ENCODE results near the gene GOPC.

GRCh38 chr6:117602151-117602898, at the start of gene GOPC:
- TF ChIP-seq CTCF (conservative IDR thresholded peaks at IDR 0.05), result 0 out of 2 replicates have a peak, but pooled peaks have one; percentile 33
- no peak for TF ChIP-seq EZH2 (IDR thresholded peaks at IDR 0.05; ENCODE audit: low read depth)

Data from PC-9 (cell line).